GM18526 (cell line): ENCODE data around the gene TMEM183A.

ENCODE experiments used
- POLR2A ChIP-seq: IDR thresholded peaks from 3 replicates; pipeline ENCODE4 v1.6.1; 2011; ENCODE audit not compliant: insufficient read length; ENCODE audit errors: extremely low read depth

TMEM183A gene

GRCh38 chr1:203048086-203048485 is 40.9 kb downstream of the TMEM183A start:
- no peak for TF ChIP-seq POLR2A

DNA sequence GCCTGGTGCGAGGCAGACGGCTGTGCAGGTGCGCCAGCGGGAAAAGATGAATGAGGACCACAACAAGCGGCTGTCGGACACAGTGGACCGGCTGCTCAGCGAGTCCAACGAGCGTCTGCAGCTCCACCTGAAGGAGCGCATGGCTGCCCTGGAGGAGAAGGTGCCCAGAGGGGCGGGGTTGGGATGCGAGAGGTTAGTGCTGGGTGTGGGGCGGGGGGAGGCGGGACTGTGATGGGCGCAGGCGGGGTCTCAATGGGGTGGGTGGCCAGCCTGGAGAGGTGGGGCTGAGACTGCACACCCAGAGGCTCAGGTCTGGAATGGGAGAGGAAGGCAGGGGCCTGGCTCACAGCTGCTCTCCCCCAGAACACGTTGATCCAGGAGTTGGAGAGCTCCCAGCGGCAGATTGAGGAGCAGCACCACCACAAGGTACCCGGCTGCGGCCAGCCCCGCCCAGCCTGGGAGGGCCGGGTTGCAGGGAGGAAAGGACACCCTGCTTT is 41.4 kb downstream of the TMEM183A start:
- TF ChIP-seq POLR2A = no peak

GRCh38 chr1:203049077-203049476 is 41.9 kb downstream of the TMEM183A start:
- no peak for TF ChIP-seq POLR2A

- TF ChIP-seq POLR2A = no peak
Observed at GRCh38 chr1:203049576-203050180, 42.5 kb downstream of the TMEM183A start.

- no peak for TF ChIP-seq POLR2A
Observed at GRCh38 chr1:203050826-203051225, 43.7 kb downstream of the TMEM183A start.

DNA sequence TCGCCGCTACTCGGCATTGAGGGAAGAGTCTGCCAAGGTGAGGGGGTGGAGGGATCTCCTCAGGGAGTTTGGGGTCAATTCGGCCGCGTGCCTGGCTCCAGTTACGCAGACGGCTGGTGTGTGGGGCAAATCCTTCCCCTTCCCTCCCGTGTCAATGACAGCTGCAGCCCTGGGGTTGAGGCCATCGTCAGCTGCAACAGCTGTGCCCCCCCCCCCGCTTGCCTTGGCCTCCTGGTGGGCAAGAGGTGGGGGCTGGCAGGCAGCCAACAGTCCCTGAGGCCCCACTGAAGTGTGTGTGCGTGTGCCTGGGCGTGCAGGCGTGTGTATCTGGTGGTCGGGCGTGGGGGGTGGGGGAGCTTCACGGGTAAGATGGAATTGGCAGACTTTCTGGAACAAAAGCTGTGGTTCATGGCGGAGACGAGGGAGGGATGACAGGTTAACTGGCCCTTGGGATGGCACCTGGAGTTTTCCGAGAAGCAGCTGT is 44.7 kb downstream of the TMEM183A start:
- TF ChIP-seq POLR2A = no peak

GRCh38 chr1:203052601-203053000 is 45.4 kb downstream of the TMEM183A start:
- no peak for TF ChIP-seq POLR2A

DNA sequence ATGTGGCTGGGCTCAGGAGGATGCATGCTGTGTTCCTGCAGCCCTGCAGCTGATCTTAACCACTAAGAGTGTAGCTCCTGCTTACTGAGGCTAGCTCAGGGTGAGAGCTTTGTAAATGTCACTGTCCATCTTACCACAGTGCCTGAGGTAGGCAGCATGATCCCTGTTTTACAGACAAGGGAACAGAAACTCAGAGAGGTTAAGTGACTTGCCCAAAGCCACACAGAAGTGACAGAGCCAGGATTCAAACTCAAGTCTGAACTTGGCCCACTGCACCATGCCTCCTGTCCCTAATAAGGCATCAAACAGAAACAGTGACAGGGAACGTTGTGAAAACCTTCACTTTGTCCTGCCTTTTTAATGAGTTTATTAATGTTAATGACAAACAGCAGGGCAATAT is 47.0 kb downstream of the TMEM183A start:
- no peak for TF ChIP-seq POLR2A

DNA sequence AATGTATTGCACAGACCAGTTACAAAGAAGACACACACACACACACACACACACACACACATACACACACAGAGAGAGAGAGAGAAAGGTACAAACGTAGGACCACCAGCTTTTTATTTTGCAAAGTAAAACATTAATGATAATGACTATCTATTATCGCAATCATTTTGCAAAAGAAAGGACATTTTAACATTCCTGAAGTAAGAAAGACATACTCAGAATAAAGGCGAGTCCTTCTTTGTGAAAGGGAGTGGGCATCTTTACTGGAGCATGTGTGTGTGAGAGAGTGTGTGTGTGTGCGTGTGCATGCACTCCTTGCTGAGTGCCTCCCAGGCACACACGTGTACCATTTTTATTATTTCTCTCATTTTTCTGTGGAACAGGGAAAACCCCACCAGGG is 47.5 kb downstream of the TMEM183A start:
- no peak for TF ChIP-seq POLR2A

- TF ChIP-seq POLR2A = no peak
Observed at GRCh38 chr1:203055161-203055799, 48.1 kb downstream of the TMEM183A start.

DNA sequence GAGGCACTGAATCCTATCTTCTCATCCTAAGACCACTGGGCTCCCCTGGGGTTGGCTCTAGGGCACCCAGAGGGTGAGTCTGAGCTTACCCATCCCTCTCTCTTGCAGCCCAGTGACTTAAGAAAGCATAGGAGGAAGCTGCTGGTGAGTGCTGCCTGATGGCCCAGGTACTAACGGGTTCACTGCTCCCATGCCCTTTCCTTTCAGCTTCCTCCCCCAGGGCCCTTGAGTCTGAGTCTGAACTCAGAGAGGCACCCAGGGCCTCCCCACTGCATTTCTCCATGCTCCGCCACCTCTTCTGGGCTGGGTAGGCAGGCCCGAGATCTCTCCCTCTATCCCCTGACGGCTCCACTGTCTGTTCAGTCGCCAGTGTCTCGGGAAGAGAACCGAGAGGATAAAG is 48.8 kb downstream of the TMEM183A start:
- no peak for TF ChIP-seq POLR2A

DNA sequence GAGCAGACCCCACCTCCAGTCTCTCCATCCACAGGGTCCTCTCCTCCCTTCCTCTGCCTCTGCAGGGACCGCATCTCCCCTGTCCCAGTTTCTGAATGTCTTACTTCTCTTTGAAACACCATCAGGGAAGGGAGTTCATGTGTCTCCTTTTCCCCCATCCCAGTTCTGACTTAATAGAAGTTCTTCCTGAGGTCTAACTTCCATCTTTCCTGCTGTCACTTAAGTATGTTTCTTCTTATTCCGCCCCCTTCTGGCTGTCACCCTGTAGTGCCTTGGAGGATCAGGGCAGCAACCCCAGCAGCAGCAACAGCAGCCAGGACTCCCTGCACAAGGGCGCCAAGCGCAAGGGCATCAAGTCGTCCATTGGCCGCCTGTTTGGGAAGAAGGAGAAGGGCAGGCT is 49.3 kb downstream of the TMEM183A start:
- no peak for TF ChIP-seq POLR2A

DNA sequence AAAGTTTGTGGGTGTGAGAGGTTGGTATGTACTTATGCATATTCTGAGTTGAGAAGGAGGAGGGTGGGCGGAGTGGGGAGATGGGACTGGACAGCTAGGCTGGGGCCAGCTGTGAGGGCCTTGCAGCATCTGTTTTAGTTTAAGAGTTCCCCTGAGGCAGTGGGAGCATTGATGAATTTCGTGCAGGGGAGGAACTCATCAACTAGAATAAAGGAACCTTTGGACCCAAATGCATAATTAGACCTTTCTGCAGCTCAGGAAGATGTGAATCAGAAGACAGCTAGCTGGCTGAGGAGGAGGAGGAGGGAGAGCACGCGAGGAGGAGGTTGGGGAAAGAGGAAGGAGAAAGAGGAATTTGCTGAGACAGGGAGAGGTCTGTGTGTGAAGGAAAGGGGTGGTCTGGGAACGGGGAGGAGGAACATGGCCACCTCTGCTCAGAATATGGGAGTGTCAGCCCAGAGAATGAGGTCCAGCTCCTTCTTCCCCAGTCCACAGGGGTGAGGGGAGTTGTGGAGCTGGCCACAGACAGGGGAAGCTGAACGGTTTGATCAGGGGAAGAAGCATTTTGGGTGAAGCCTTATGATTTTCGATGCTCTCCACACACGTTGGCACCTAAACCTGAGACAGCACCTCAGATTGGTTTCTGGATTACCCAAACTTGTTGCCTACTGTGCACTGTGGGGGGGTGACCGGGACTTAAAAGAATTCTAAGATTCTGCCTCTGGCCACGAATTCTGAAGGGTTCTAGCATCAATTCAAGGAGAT is 50.9 kb downstream of the TMEM183A start:
- no peak for TF ChIP-seq POLR2A

- no peak for TF ChIP-seq POLR2A
Observed at GRCh38 chr1:203058676-203058935, 51.4 kb downstream of the TMEM183A start.

DNA sequence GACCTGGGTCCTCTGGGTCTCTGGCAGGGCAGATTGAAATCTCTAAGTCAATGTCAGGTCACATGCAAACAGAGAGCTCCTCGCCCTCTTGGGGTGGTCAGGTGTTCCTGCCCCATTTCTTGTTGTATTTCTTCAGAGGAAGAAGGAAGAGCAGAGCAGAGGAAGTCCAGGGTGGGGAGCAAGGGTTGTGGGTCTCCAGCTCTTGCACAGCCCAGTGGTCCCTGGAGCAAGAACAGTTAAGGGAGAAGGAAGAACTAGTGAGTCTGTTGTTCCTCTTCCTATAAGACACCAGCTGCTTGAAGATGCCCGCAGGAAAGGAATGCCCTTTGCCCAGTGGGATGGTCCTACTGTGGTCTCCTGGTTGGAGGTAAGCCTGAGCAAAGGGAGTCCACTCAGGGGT is 52.3 kb downstream of the TMEM183A start:
- TF ChIP-seq POLR2A = no peak

GRCh38 chr1:203060115-203060514 is 52.9 kb downstream of the TMEM183A start:
- TF ChIP-seq POLR2A = no peak
